HepG2 (cell line): ENCODE data around the gene ZNF77. TPM values are rescaled to one million over a fixed set of nuclear protein-coding genes. Genes with fewer than 3 reads are reported as not detected.

Experiments used
- CERS6 ChIP-seq: sonication (generic); formaldehyde crosslinking; IDR thresholded peaks from 2 replicates; pipeline ENCODE4 v1.5.0; 2020; ENCODE audit warnings: missing genetic modification reagents
- CSRNP1 ChIP-seq: sonication (generic); formaldehyde crosslinking; IDR thresholded peaks from 2 replicates; pipeline ENCODE4 v1.8.1; 2023; ENCODE audit warnings: mild to moderate bottlenecking, missing genetic modification reagents
- E2F5 ChIP-seq: sonication (generic); formaldehyde crosslinking; conservative IDR thresholded peaks from 2 replicates; pipeline ENCODE4 v1.4.0; 2020; ENCODE audit warnings: missing genetic modification reagents
- EHMT2 ChIP-seq: fragments of 200-600 bp; sonication (generic); IDR thresholded peaks from 2 replicates; pipeline ENCODE4 v1.7.0; 2017; ENCODE audit warnings: antibody characterized with exemption, low read depth, low read length, borderline replicate concordance
- FOXA1 ChIP-seq, 2 experiments: fragments of 450-650 bp in 1 of 2; sonication (generic) in 1 of 2; formaldehyde crosslinking in 1 of 2; IDR thresholded peaks; 2 replicates each; pipeline versions ENCODE4 v1.4.0 to v1.6.1; 2016 to 2020; ENCODE audit warnings: missing genetic modification reagents in 1 of 2
- FOXA3 ChIP-seq: IDR thresholded peaks from 2 replicates; pipeline ENCODE4 v1.6.1; 2016; ENCODE audit warnings: missing genetic modification reagents, missing compliant biosample characterization
- HMGA1 ChIP-seq: sonication (generic); formaldehyde crosslinking; conservative IDR thresholded peaks from 2 replicates; pipeline ENCODE4 v1.4.0; 2020; ENCODE audit warnings: missing genetic modification reagents
- HOXA3 ChIP-seq: sonication (generic); formaldehyde crosslinking; IDR thresholded peaks from 2 replicates; pipeline ENCODE4 v1.5.0; 2020; ENCODE audit warnings: missing genetic modification reagents
- KLF13 ChIP-seq: sonication (generic); formaldehyde crosslinking; IDR thresholded peaks from 2 replicates; pipeline ENCODE4 v1.4.0; 2020; ENCODE audit warnings: mild to moderate bottlenecking, missing genetic modification reagents
- LCORL ChIP-seq, 2 experiments: fragments of 450-650 bp in 1 of 2; sonication (generic) in 1 of 2; formaldehyde crosslinking in 1 of 2; IDR thresholded peaks; 2 replicates each; pipeline versions ENCODE4 v1.5.0 to v1.6.1; 2017 to 2020; ENCODE audit warnings: antibody characterized with exemption in 1 of 2, missing genetic modification reagents in 1 of 2
- MED13 ChIP-seq: sonication (generic); formaldehyde crosslinking; IDR thresholded peaks from 2 replicates; pipeline ENCODE4 v1.5.0; 2020; ENCODE audit warnings: missing genetic modification reagents
- RFX1 ChIP-seq: fragments of 450-650 bp; IDR thresholded peaks from 2 replicates; pipeline ENCODE4 v1.6.1; 2017
- RFXANK ChIP-seq: IDR thresholded peaks from 2 replicates; pipeline ENCODE4 v1.6.1; 2016
- ZNF318 ChIP-seq: sonication (generic); formaldehyde crosslinking; IDR thresholded peaks from 2 replicates; pipeline ENCODE4 v1.4.0; 2020; ENCODE audit warnings: mild to moderate bottlenecking, missing genetic modification reagents
- ZNF33A ChIP-seq: sonication (generic); formaldehyde crosslinking; IDR thresholded peaks from 2 replicates; pipeline ENCODE4 v1.5.1; 2020; ENCODE audit warnings: missing genetic modification reagents, mild to moderate bottlenecking, moderate library complexity, borderline replicate concordance
- ZNF589 ChIP-seq: sonication (generic); formaldehyde crosslinking; conservative IDR thresholded peaks from 2 replicates; pipeline ENCODE4 v1.8.0; 2022; ENCODE audit warnings: mild to moderate bottlenecking, moderate library complexity, missing genetic modification reagents
- ZNF747 ChIP-seq: sonication (generic); formaldehyde crosslinking; IDR thresholded peaks from 2 replicates; pipeline ENCODE4 v1.8.1; 2023; ENCODE audit warnings: missing genetic modification reagents, mild to moderate bottlenecking, borderline replicate concordance
- polyA plus RNA-seq, 8 experiments: library from polyadenylated mRNA; depleted of rRNA in 3 of 8; stranded (reverse) in 7 of 8; unstranded in 1 of 8; fragments of >200 nt; fragmentation: Illumina TruSeq in 4 of 8; extraction: Trizol in 4 of 8; gene quantifications; 2 replicates each; pipeline versions ENCODE4 v1.2.1 to v1.2.3, GENCODE V29; 2011 to 2016; ENCODE audit warnings: low read depth in 4 of 8, missing spikeins in 1 of 8, mixed read lengths in 1 of 8; ENCODE audit not compliant: insufficient read depth in 1 of 8
- total RNA-seq, 5 experiments: library from RNA; depleted of rRNA; stranded (reverse); fragments of >200 nt; fragmentation: Illumina TruSeq; extraction: Trizol; gene quantifications; 2 replicates each; pipeline ENCODE4 v1.2.3, GENCODE V29; 2016; ENCODE audit warnings: low read depth in 1 of 5

Gene ZNF77
- total and polyA plus RNA-seq, 2 of the 13 experiments (the other 11 are each of a cell fraction or from before 2014, with no cell fraction given): 7.1 to 11.5 TPM

GRCh38 chr19:2950286-2951124 is 5.7 kb upstream of the ZNF77 start (continued):
- no peak; the same call in 1 of the 2 replicates for TF ChIP-seq ZNF33A (CRISPR knock-in tag)
- TF ChIP-seq E2F5 (CRISPR knock-in tag): no peak
- no peak for TF ChIP-seq EHMT2
- no peak for TF ChIP-seq MED13 (CRISPR knock-in tag)
- peak; percentile 60; the same call in 1 of the 2 replicates for TF ChIP-seq HOXA3
- TF ChIP-seq ZNF589 (CRISPR knock-in tag): no peak
- no peak for TF ChIP-seq HMGA1 (CRISPR knock-in tag)
- no peak for TF ChIP-seq CERS6 (CRISPR knock-in tag)
- TF ChIP-seq FOXA3 (CRISPR knock-in tag): no peak
- TF ChIP-seq KLF13 (CRISPR knock-in tag): peak; percentile 20; the same call in 1 of the 2 replicates
- no peak; the same call in 1 of the 2 replicates for TF ChIP-seq RFX1
- no peak for TF ChIP-seq RFXANK (CRISPR knock-in tag)
- no peak; the same call in 1 of the 2 replicates for TF ChIP-seq CSRNP1 (CRISPR knock-in tag)
- no peak for TF ChIP-seq ZNF318 (CRISPR knock-in tag)
- TF ChIP-seq ZNF747: peak; percentile 28; the same call in 1 of the 2 replicates
- TF ChIP-seq LCORL (IDR thresholded peaks at IDR 0.05): no peak
- no peak; the same call in none of the 2 replicates for TF ChIP-seq LCORL (CRISPR knock-in tag; IDR thresholded peaks at IDR 0.05)
- no peak for TF ChIP-seq FOXA1 (IDR thresholded peaks at IDR 0.05)
- TF ChIP-seq FOXA1 (CRISPR knock-in tag; IDR thresholded peaks at IDR 0.05): no peak
